Spleen (tissue), 11 donors: ENCODE data around the gene PSENEN. TPM values are rescaled to one million over a fixed set of nuclear protein-coding genes. Genes with fewer than 3 reads are reported as not detected.
A peak's percentile ranks its signal among the peaks of the same experiment; 100 is the strongest.

Source experiments
- DNase-seq: peaks from one replicate; pipeline ENCODE4 v3.0.0-alpha.2; 2020
- H3K27ac ChIP-seq, 8 donors: fragments of 200-600 bp; sonication (generic) in 7 of 8; 1 replicate in 4 of 8; 2 replicates in 4 of 8; pipeline versions ENCODE4 v1.5.0 to v1.8.0; 2016 to 2021; ENCODE audit warnings: inconsistent platforms in 4 of 8, mild to moderate bottlenecking in 4 of 8, moderate library complexity in 1 of 8
- H3K27me3 ChIP-seq, 7 donors: fragments of 200-600 bp; sonication (generic) in 6 of 7; replicated peaks in 1 of 7; 1 replicate in 4 of 7; 2 replicates in 3 of 7; pipeline versions ENCODE4 v1.5.0 to v1.8.0; 2016 to 2021; ENCODE audit warnings: inconsistent platforms in 3 of 7, mild to moderate bottlenecking in 1 of 7
- H3K36me3 ChIP-seq, 6 donors: fragments of 200-600 bp; sonication (generic) in 5 of 6; 1 replicate in 4 of 6; 2 replicates in 2 of 6; pipeline versions ENCODE4 v1.5.0 to v1.8.0; 2016 to 2021; ENCODE audit warnings: inconsistent platforms in 2 of 6
- H3K4me1 ChIP-seq, 6 donors: fragments of 200-600 bp; sonication (generic) in 5 of 6; 1 replicate in 3 of 6; 2 replicates in 3 of 6; pipeline versions ENCODE4 v1.5.0 to v1.8.0; 2016 to 2021; ENCODE audit warnings: inconsistent platforms in 3 of 6
- H3K4me3 ChIP-seq, 8 donors: fragments of 200-600 bp; sonication (generic) in 7 of 8; 1 replicate in 4 of 8; 2 replicates in 4 of 8; pipeline versions ENCODE4 v1.5.0 to v1.8.0; 2016 to 2021; ENCODE audit warnings: inconsistent platforms in 4 of 8, mild to moderate bottlenecking in 4 of 8, moderate library complexity in 2 of 8
- H3K9me3 ChIP-seq, 8 donors: fragments of 200-600 bp; sonication (generic) in 7 of 8; 1 replicate in 4 of 8; 2 replicates in 4 of 8; pipeline versions ENCODE4 v1.5.0 to v1.8.0; 2016 to 2021; ENCODE audit warnings: inconsistent platforms in 4 of 8
- POLR2A ChIP-seq, 3 donors: fragments of 450-650 bp; IDR thresholded peaks; one replicate each; pipeline ENCODE4 v1.5.1; 2017; ENCODE audit warnings: antibody characterized with exemption in 3 of 3, mild to moderate bottlenecking in 1 of 3
- POLR2AphosphoS5 ChIP-seq, 3 donors: sonication (generic); formaldehyde crosslinking; IDR thresholded peaks; one replicate each; pipeline ENCODE4 v1.5.1; 2017; ENCODE audit warnings: antibody characterized with exemption in 3 of 3
- WGBS, 5 donors: extraction: QIAGEN DNeasy Blood & Tissue Kit in 3 of 5; methylation state at CpG; one replicate each; pipeline versions ENCODE4 v1.1.5 to v1.1.7; 2013 to 2018; 5-methylcytosine and 5-hydroxymethylcytosine counted together
- intact Hi-C: fragments of 100-400 bp; cut with DNase I; formaldehyde crosslinking; loops from one replicate; pipeline ENCODE4 v1.15.0; 2023; ENCODE audit warnings: low total_unique reads
- polyA plus RNA-seq, 3 donors: library from polyadenylated mRNA; stranded (reverse); fragments of 200-250 nt; gene quantifications; one replicate each; pipeline ENCODE4 v1.2.1, GENCODE V29; 2013
- total RNA-seq, 7 donors: library from RNA; depleted of rRNA in 3 of 7; stranded (reverse); fragments of >200 nt in 3 of 7; fragmentation: NEBNext Ultra II Directional in 4 of 7; extraction: Animal tissue kit (Norgen Biotek cat#: 25700) in 4 of 7; gene quantifications; one replicate each; pipeline versions ENCODE4 v1.1.0 to v1.2.1, GENCODE V29; 2016 to 2021
- TF ChIP-seq, protein P1 (sequence below), 11 experiments: fragments of 200-600 bp in 7 of 11; fragments of 450-650 bp in 4 of 11; sonication (generic) in 4 of 11; IDR thresholded peaks in 8 of 11; conservative IDR thresholded peaks in 3 of 11; 1 replicate in 7 of 11; 2 replicates in 4 of 11; pipeline versions ENCODE4 v1.4.0 to v1.8.0; 2016 to 2021; ENCODE audit warnings: antibody characterized with exemption in 11 of 11, inconsistent platforms in 4 of 11, mild to moderate bottlenecking in 1 of 11
- donor health status: healthy with polysubstance abuse.
- donor health status: DM: no; HTN: no; CAD: no; lungs with moderate emphysema.
- donor health status: DM: no; HTN: no; CAD: no.
- donor health status: Bipolar disorder and iron deficiency.
- donor health status: healthy.
- donor health status: DM: no; HTN: no; CAD: no.
- donor health status: DM: yes; HTN: yes; CAD: no.

The PSENEN gene
- total and polyA plus RNA-seq, 10 donors = 37.5 to 71.3 (median 51.0) TPM

DNA sequence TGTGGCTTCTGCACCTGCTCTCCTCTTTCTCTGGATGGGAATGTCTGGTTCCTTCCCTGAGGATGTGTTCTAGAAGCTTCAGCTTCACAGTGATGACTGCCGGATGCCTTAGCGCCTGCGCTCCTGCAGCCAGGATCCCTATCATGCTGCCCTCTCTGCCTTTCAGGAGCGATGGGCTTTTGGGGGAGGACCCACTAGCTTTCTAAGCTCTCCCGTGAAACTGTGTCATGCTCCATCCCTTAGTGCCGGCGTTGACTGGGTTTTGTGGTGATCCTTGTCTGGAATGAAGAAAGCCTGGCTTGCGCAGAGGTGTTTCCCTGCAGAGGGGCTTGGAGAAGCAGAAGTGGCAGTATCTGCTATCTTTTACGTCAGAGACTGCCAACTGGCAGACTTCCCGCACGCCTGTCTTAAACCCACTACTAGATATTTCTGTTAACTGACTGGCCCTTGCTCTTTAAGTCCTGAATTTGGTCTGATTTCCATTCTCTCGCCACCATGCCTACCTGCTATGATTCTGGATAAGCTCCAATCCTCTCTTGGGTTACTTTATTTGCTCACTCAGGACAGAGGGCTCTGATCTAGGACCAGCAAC is 31.5 kb upstream of the PSENEN start:
- peak overlapping the region in 5 of 8 donors; percentile 22 to 97 (median 80) for H3K27ac ChIP-seq
- H3K4me3 ChIP-seq = peak overlapping the region in 3 of 8 donors; percentile 21 to 87 (median 31)
- no peaks in the 10 kb centered on the region for H3K9me3 ChIP-seq
- TF ChIP-seq, protein P1, sequence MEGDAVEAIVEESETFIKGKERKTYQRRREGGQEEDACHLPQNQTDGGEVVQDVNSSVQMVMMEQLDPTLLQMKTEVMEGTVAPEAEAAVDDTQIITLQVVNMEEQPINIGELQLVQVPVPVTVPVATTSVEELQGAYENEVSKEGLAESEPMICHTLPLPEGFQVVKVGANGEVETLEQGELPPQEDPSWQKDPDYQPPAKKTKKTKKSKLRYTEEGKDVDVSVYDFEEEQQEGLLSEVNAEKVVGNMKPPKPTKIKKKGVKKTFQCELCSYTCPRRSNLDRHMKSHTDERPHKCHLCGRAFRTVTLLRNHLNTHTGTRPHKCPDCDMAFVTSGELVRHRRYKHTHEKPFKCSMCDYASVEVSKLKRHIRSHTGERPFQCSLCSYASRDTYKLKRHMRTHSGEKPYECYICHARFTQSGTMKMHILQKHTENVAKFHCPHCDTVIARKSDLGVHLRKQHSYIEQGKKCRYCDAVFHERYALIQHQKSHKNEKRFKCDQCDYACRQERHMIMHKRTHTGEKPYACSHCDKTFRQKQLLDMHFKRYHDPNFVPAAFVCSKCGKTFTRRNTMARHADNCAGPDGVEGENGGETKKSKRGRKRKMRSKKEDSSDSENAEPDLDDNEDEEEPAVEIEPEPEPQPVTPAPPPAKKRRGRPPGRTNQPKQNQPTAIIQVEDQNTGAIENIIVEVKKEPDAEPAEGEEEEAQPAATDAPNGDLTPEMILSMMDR (IDR thresholded peaks at IDR 0.05 in 8 of 11, conservative IDR thresholded peaks at IDR 0.05 in 3 of 11) = no peak
- TF ChIP-seq POLR2A (IDR thresholded peaks at IDR 0.05) (no peak), POLR2AphosphoS5 (IDR thresholded peaks at IDR 0.05) (no peak)
- no peaks in the 10 kb centered on the region for H3K27me3 ChIP-seq
- peaks cover 22 to 79% (median 63%) of the 10 kb centered on the region in 6 donors for H3K4me1 ChIP-seq
- H3K36me3 ChIP-seq = no peaks in the 10 kb centered on the region
- 65 to 87% (median 74%) methylated on average over 12 of the region's 12 CpGs for WGBS, 5 donors
- DNase-seq = no peak
- intact Hi-C loops = loop anchor here (10.0 kb wide), 1 partner anchor 159 kb away; no protein-coding TSS in a partner anchor

DNA sequence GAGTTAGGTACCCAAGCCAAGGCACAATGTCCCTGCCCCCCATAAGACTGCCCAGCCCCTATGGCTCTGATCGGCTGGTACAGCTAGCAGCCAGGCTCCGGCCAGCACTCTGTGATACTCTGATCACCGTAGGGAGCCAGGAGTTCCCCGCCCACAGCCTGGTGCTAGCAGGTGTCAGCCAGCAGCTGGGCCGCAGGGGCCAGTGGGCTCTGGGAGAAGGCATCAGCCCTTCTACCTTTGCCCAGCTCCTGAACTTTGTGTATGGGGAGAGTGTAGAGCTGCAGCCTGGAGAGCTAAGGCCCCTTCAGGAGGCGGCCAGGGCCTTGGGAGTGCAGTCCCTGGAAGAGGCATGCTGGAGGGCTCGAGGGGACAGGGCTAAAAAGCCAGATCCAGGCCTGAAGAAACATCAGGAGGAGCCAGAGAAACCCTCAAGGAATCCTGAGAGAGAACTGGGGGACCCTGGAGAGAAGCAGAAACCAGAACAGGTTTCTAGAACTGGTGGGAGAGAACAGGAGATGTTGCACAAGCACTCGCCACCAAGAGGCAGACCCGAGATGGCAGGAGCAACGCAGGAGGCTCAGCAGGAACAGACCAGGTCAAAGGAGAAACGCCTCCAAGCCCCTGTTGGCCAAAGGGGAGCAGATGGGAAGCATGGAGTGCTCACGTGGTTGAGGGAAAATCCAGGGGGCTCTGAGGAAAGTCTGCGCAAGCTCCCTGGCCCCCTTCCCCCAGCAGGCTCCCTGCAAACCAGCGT is 30.7 kb upstream of the PSENEN start:
- intact Hi-C loops = loop anchor here (10.0 kb wide), 1 partner anchor 160 kb away; no protein-coding TSS in a partner anchor
- peaks cover 30 to 87% (median 71%) of the 10 kb centered on the region in 6 donors for H3K4me1 ChIP-seq
- H3K9me3 ChIP-seq = no peaks in the 10 kb centered on the region
- no peaks in the 10 kb centered on the region for H3K27me3 ChIP-seq
- peak overlapping the region in 3 of 8 donors; percentile 2 to 87 (median 21) for H3K4me3 ChIP-seq
- 64 to 80% (median 68%) methylated on average over 11 to 14 of the region's 14 CpGs for WGBS, 5 donors
- peaks cover 0 to 5% (median 2%) of the 10 kb centered on the region in 6 donors for H3K36me3 ChIP-seq
- TF ChIP-seq POLR2AphosphoS5 (IDR thresholded peaks at IDR 0.05) (no peak), POLR2A (IDR thresholded peaks at IDR 0.05) (no peak)
- TF ChIP-seq, protein P1 (IDR thresholded peaks at IDR 0.05 in 8 of 11, conservative IDR thresholded peaks at IDR 0.05 in 3 of 11) = peak in 2 of 11 experiments; percentile 5 to 9
- H3K27ac ChIP-seq = peak overlapping the region in 4 of 8 donors; percentile 65 to 98 (median 96)
- DNase-seq = no peak

DNA sequence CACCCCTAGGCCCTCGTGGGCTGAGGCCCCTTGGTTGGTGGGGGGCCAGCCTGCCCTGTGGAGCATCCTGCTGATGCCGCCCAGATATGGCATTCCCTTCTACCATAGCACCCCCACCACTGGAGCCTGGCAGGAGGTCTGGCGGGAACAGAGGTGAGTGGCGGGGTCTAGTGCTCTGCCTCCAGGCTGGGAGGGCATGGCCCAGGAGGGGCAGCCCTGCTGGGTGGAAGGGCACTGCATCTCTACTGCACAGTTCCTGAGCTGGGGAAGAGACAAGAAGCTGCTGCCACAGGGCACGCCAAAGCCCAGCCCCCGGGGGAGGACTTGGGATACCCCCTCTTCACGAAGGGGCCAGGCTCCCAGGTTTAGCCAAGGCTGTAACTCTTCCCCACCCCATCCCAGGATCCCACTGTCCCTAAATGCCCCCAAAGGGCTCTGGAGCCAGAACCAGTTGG is 30.1 kb upstream of the PSENEN start:
- Histone ChIP-seq H3K36me3 (peaks cover 0 to 11% (median 8%) of the 10 kb centered on the region in 6 donors), H3K27ac (peak overlapping the region in 5 of 8 donors; percentile 89 to 98 (median 96)), H3K4me1 (peaks cover 32 to 89% (median 75%) of the 10 kb centered on the region in 6 donors), H3K27me3 (no peaks in the 10 kb centered on the region), H3K9me3 (no peaks in the 10 kb centered on the region), H3K4me3 (peak overlapping the region in 5 of 8 donors; percentile 75 to 97 (median 94))
- 81 to 92% (median 85%) methylated on average over 5 to 7 of the region's 7 CpGs for WGBS, 5 donors
- TF ChIP-seq POLR2AphosphoS5 (IDR thresholded peaks at IDR 0.05) (no peak), POLR2A (IDR thresholded peaks at IDR 0.05) (no peak)
- TF ChIP-seq, protein P1 (IDR thresholded peaks at IDR 0.05 in 8 of 11, conservative IDR thresholded peaks at IDR 0.05 in 3 of 11) = no peak
- DNase-seq = peak; percentile 83
- intact Hi-C loops = loop anchor here (10.0 kb wide), 1 partner anchor 161 kb away; no protein-coding TSS in a partner anchor
